Lower lobe of right lung (tissue), 2 donors: Measurements from ENCODE around the gene EVC. TPM values are rescaled to one million over a fixed set of nuclear protein-coding genes. Genes with fewer than 3 reads are reported as not detected.

ENCODE experiments used
- ATAC-seq, 2 donors: fragments of 200-7000 bp; cut with Tn5 transposase; one replicate each; pipeline ENCODE4 v1.9.1; 2020 to 2022; ENCODE audit warnings: mild to moderate bottlenecking in 2 of 2, moderate library complexity in 2 of 2
- DNase-seq: peaks from one replicate; pipeline ENCODE4 v3.0.0-alpha.2; 2020
- H3K27ac ChIP-seq: fragments of 200-600 bp; one replicate; pipeline ENCODE4 v1.8.0; 2022
- H3K27me3 ChIP-seq: fragments of 200-600 bp; one replicate; pipeline ENCODE4 v1.8.0; 2022; ENCODE audit warnings: low read depth
- H3K36me3 ChIP-seq: fragments of 200-600 bp; one replicate; pipeline ENCODE4 v1.8.0; 2022; ENCODE audit warnings: mild to moderate bottlenecking
- H3K4me1 ChIP-seq: fragments of 200-600 bp; one replicate; pipeline ENCODE4 v1.8.0; 2022
- H3K4me3 ChIP-seq: fragments of 200-600 bp; one replicate; pipeline ENCODE4 v1.8.0; 2022; ENCODE audit warnings: mild to moderate bottlenecking
- H3K9me3 ChIP-seq: fragments of 200-600 bp; one replicate; pipeline ENCODE4 v1.8.0; 2022
- CTCF ChIP-seq: fragments of 200-600 bp; IDR thresholded peaks from one replicate; pipeline ENCODE4 v1.8.0; 2022; ENCODE audit warnings: antibody characterized with exemption, mild to moderate bottlenecking
- intact Hi-C: fragments of 100-400 bp; cut with DNase I; formaldehyde crosslinking; loops from one replicate; pipeline ENCODE4 v1.11.0; 2022
- total RNA-seq: library from RNA; stranded (reverse); fragmentation: NEBNext Ultra II Directional; extraction: Animal tissue kit (Norgen Biotek cat#: 25700); gene quantifications from one replicate; pipeline ENCODE4 v1.2.1, GENCODE V29; 2021
- donor health status: DM: no; HTN: yes; CAD: no; lungs with severe emphysema.

Gene EVC
- total RNA-seq, 1 donor from 2014 or later: 24.3 TPM

GRCh38 chr4:5753366-5753765 is 42.4 kb downstream of the EVC start:
- peaks cover 75% of the 10 kb centered on the region for H3K36me3 ChIP-seq
- no peaks in the 10 kb centered on the region for H3K4me1 ChIP-seq
- DNase-seq (no peak), ATAC-seq (no peak)
- no peak for TF ChIP-seq CTCF
- no peak overlapping the region for H3K4me3 ChIP-seq
- no peaks in the 10 kb centered on the region for H3K9me3 ChIP-seq
- H3K27ac ChIP-seq: no peak overlapping the region
- no peaks in the 10 kb centered on the region for H3K27me3 ChIP-seq
- intact Hi-C loops: no loop called here

- H3K36me3 ChIP-seq: peaks cover 72% of the 10 kb centered on the region
- no peaks in the 10 kb centered on the region for H3K4me1 ChIP-seq
- H3K4me3 ChIP-seq: no peak overlapping the region
- no peak for DNase-seq
- ATAC-seq: no peak
- no peaks in the 10 kb centered on the region for H3K27me3 ChIP-seq
- no peak overlapping the region for H3K27ac ChIP-seq
- H3K9me3 ChIP-seq: no peaks in the 10 kb centered on the region
- intact Hi-C loops: no loop called here
- no peak for TF ChIP-seq CTCF
These were observed 42.9 kb downstream of the EVC start for GRCh38 chr4:5753766-5754528.

- TF ChIP-seq CTCF: no peak
- no peak for ATAC-seq
- intact Hi-C loops: no loop called here
- DNase-seq: no peak
- no peak overlapping the region for H3K27ac ChIP-seq
- no peaks in the 10 kb centered on the region for H3K4me1 ChIP-seq
- H3K27me3 ChIP-seq: no peaks in the 10 kb centered on the region
- H3K4me3 ChIP-seq: no peak overlapping the region
- H3K36me3 ChIP-seq: peaks cover 66% of the 10 kb centered on the region
- H3K9me3 ChIP-seq: no peaks in the 10 kb centered on the region
These were observed 43.5 kb downstream of the EVC start for GRCh38 chr4:5754529-5754881.

- Histone ChIP-seq H3K27ac (no peak overlapping the region), H3K4me1 (no peaks in the 10 kb centered on the region), H3K36me3 (peaks cover 60% of the 10 kb centered on the region), H3K4me3 (no peak overlapping the region), H3K9me3 (no peaks in the 10 kb centered on the region), H3K27me3 (no peaks in the 10 kb centered on the region)
- no peak for TF ChIP-seq CTCF
- DNase-seq (no peak), ATAC-seq (no peak)
- intact Hi-C loops: no loop called here
These were observed 44.2 kb downstream of the EVC start for GRCh38 chr4:5755161-5755560.

GRCh38 chr4:5755679-5756078 is 44.7 kb downstream of the EVC start:
- no peak overlapping the region for H3K27ac ChIP-seq
- DNase-seq: no peak
- no peaks in the 10 kb centered on the region for H3K27me3 ChIP-seq
- H3K9me3 ChIP-seq: no peaks in the 10 kb centered on the region
- H3K4me3 ChIP-seq: no peak overlapping the region
- H3K36me3 ChIP-seq: peaks cover 54% of the 10 kb centered on the region
- no peak for TF ChIP-seq CTCF
- intact Hi-C loops: no loop called here
- no peak for ATAC-seq
- H3K4me1 ChIP-seq: no peaks in the 10 kb centered on the region
